Body of pancreas (tissue), 4 donors: ENCODE results near the gene ADH5. TPM values are rescaled to one million over a fixed set of nuclear protein-coding genes. Genes with fewer than 3 reads are reported as not detected.
"Not testable (repeated sequence)": the region's sequence is repeated elsewhere in the genome, so short reads cannot be mapped to it uniquely, and the experiment has no call there.

Experiments
- ATAC-seq: fragments of 150-250 bp; one replicate; pipeline ENCODE4 v1.9.1; 2016
- DNase-seq, 4 donors: peaks; one replicate each; pipeline ENCODE4 v3.0.0-alpha.2; 2019
- H3K27ac ChIP-seq, 4 donors: fragments of 200-600 bp; sonication (generic); 1 replicate in 3 of 4; 2 replicates in 1 of 4; pipeline versions ENCODE4 v1.5.1 to v1.6.1; 2016 to 2019; ENCODE audit warnings: mild to moderate bottlenecking in 1 of 4, mixed read lengths in 1 of 4, moderate library complexity in 1 of 4
- H3K27me3 ChIP-seq, 2 donors: fragments of 200-600 bp; sonication (generic); one replicate each; pipeline ENCODE4 v1.6.0; 2016; ENCODE audit warnings: mild to moderate bottlenecking in 1 of 2
- H3K36me3 ChIP-seq, 2 donors: fragments of 200-600 bp; sonication (generic); replicated peaks in 1 of 2; 2 replicates each; pipeline ENCODE4 v1.5.1; 2016; ENCODE audit warnings: low read depth in 2 of 2; ENCODE audit not compliant: insufficient read depth in 1 of 2
- H3K4me1 ChIP-seq: fragments of 200-600 bp; sonication (generic); one replicate; pipeline ENCODE4 v1.6.0; 2016
- H3K4me3 ChIP-seq, 2 donors: fragments of 200-600 bp; sonication (generic); 1 replicate in 1 of 2; 2 replicates in 1 of 2; pipeline ENCODE4 v1.5.1; 2016 to 2019
- H3K9me3 ChIP-seq, 3 donors: fragments of 200-600 bp; sonication (generic); 1 replicate in 2 of 3; 2 replicates in 1 of 3; pipeline ENCODE4 v1.5.1; 2016
- POLR2A ChIP-seq, 3 donors: fragments of 450-650 bp; IDR thresholded peaks; one replicate each; pipeline ENCODE4 v1.6.1; 2016; ENCODE audit warnings: antibody characterized with exemption in 3 of 3, mild to moderate bottlenecking in 2 of 3
- WGBS, 2 donors: methylation state at CpG; one replicate each; pipeline ENCODE4 v1.1.5; 2017; 5-methylcytosine and 5-hydroxymethylcytosine counted together
- intact Hi-C: fragments of 100-400 bp; cut with DNase I; formaldehyde crosslinking; loops from one replicate; pipeline ENCODE4 v1.15.1; 2023
- total RNA-seq, 2 donors: library from RNA; depleted of rRNA; stranded (reverse); fragments of >200 nt; gene quantifications; one replicate each; pipeline ENCODE4 v1.1.0, GENCODE V29; 2016
- TF ChIP-seq, protein P1 (sequence below), 7 experiments: fragments of 450-650 bp in 4 of 7; fragments of 200-600 bp in 3 of 7; sonication (generic) in 3 of 7; IDR thresholded peaks; one replicate each; pipeline ENCODE4 v1.5.1; 2016 to 2019; ENCODE audit warnings: antibody characterized with exemption in 7 of 7

Gene ADH5
- total RNA-seq, 2 donors from 2014 or later = 30.0 to 63.3 TPM

DNA sequence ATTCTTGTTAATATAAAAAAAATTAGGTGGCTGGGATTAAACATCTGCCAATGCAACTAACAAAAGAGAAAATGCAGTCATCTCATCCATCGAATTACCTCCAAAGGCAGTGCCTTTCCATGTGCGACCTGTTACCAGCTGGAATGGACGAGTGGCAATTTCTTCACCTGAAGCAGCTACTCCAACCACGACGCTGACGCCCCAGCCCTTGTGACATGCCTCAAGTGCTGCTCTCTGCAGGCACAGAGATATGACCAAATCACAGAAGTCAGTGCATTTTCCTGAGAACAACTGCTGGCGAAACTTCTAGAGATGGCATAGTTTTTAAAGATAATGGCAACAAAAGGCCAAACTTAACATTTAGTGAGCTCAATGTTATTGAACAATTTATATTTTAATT is 13.8 kb downstream of the ADH5 start:
- TF ChIP-seq POLR2A (IDR thresholded peaks at IDR 0.05) = no peak
- TF ChIP-seq, protein P1, sequence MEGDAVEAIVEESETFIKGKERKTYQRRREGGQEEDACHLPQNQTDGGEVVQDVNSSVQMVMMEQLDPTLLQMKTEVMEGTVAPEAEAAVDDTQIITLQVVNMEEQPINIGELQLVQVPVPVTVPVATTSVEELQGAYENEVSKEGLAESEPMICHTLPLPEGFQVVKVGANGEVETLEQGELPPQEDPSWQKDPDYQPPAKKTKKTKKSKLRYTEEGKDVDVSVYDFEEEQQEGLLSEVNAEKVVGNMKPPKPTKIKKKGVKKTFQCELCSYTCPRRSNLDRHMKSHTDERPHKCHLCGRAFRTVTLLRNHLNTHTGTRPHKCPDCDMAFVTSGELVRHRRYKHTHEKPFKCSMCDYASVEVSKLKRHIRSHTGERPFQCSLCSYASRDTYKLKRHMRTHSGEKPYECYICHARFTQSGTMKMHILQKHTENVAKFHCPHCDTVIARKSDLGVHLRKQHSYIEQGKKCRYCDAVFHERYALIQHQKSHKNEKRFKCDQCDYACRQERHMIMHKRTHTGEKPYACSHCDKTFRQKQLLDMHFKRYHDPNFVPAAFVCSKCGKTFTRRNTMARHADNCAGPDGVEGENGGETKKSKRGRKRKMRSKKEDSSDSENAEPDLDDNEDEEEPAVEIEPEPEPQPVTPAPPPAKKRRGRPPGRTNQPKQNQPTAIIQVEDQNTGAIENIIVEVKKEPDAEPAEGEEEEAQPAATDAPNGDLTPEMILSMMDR (IDR thresholded peaks at IDR 0.05) = no peak
- Histone ChIP-seq H3K27ac (no peak overlapping the region), H3K36me3 (peaks cover 0 to 23% of the 10 kb centered on the region in 2 donors), H3K4me1 (no peaks in the 10 kb centered on the region), H3K9me3 (no peaks in the 10 kb centered on the region), H3K27me3 (no peaks in the 10 kb centered on the region), H3K4me3 (no peak overlapping the region)
- ATAC-seq (no peak), DNase-seq (no peak)
- intact Hi-C loops = no loop called here
- 91% methylated on average over 7 of the region's 7 CpGs for WGBS, 2 donors

DNA sequence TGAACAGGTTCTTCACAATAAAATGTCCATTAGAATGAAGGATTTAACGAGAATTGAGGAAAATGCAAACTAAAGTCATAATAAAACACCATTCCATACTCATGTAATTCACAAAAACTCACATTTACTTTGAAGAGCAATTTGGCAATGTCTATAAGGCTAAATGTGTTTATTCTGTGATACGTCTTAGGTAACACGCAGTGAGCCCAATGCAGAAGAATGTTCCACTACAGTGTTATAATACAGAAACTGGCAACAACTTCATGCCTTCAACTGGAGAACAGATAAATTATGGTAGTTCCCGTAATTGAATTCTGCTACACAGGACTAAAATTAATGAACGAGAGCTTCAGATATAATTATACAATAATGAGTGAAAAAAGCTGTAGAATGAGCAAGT is 17.4 kb downstream of the ADH5 start:
- no peaks in the 10 kb centered on the region for H3K4me1 ChIP-seq
- H3K27ac ChIP-seq = no peak overlapping the region
- H3K27me3 ChIP-seq = no peaks in the 10 kb centered on the region
- peaks cover 0 to 18% of the 10 kb centered on the region in 2 donors for H3K36me3 ChIP-seq
- H3K4me3 ChIP-seq = no peak overlapping the region
- intact Hi-C loops = no loop called here
- DNase-seq (no peak), ATAC-seq (no peak)
- WGBS, 2 donors = 86 to 88% methylated on average over 5 of the region's 5 CpGs
- TF ChIP-seq POLR2A (IDR thresholded peaks at IDR 0.05) = no peak
- TF ChIP-seq, protein P1 (IDR thresholded peaks at IDR 0.05) = no peak
- H3K9me3 ChIP-seq = no peaks in the 10 kb centered on the region

DNA sequence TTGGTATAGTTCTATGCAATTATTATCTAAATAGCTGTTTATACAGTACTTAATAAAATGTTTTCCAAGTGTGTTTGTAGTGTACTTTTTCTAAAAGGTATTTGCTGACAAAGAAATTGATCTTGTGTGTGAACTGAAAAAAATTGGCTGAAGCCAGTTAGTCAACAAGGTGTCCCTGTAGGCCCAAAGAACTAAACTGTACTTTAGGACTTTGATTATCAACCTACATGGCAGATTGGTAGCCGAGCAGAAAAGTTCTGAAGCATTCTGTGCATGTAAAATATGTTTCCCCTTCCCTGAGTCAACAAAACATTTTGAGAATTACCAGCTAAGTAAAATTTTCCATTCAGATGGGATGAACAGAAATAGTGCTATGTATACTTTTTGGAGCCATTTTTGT is 21.0 kb downstream of the ADH5 start:
- no peak overlapping the region for H3K4me3 ChIP-seq
- H3K27ac ChIP-seq = no peak overlapping the region
- intact Hi-C loops = no loop called here
- H3K36me3 ChIP-seq = peaks cover 0 to 10% of the 10 kb centered on the region in 2 donors
- H3K9me3 ChIP-seq = no peaks in the 10 kb centered on the region
- TF ChIP-seq POLR2A (IDR thresholded peaks at IDR 0.05) = no peak
- TF ChIP-seq, protein P1 (IDR thresholded peaks at IDR 0.05) = no peak
- H3K4me1 ChIP-seq = no peaks in the 10 kb centered on the region
- 40 to 48% methylated on average over 1 of the region's 1 CpG for WGBS, 2 donors
- ATAC-seq (no peak), DNase-seq (no peak)
- H3K27me3 ChIP-seq = no peaks in the 10 kb centered on the region

DNA sequence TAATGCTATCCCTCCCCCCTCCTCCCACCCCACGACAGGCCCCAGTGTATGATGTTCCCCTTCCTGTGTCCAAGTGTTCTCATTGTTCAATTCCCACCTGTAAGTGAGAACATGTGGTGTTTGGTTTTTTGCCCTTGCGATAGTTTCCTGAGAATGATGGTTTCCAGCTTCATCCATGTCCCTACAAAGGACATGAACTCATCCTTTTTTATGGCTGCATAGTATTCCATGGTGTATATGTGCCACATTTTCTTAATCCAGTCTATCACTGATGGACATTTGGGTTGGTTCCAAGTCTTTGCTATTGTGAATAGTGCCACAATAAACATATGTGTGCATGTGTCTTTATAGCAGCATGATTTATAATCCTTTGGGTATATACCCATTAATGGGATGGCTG is 23.1 kb downstream of the ADH5 start:
- ATAC-seq, H3K4me1 ChIP-seq, H3K27me3 ChIP-seq, H3K4me3 ChIP-seq, intact Hi-C loops, H3K9me3 ChIP-seq, H3K27ac ChIP-seq, DNase-seq, H3K36me3 ChIP-seq: not testable (repeated sequence)
- WGBS, 2 donors = 95% methylated on average over 2 of the region's 2 CpGs

DNA sequence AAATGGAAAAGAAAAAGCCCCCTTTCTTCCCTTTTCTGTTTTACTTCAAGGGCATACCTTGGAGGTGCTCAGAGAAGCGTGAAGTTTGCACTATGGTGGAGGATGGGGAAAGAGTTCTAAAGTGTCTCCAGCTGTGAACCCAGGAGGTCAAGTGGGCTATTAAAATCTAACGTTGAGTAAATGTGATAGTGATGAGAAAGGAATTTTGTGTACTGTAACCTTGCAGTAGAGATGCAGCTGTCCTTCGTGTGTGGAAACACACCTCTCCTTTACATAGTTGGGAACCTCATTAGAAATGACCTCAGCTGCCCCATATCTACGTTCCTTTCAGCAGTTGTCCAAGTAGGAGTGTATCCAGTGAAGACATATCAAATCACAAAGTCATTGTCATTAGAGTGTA is 26.5 kb downstream of the ADH5 start:
- intact Hi-C loops = no loop called here
- ATAC-seq = no peak
- no peak overlapping the region for H3K4me3 ChIP-seq
- TF ChIP-seq, protein P1 (IDR thresholded peaks at IDR 0.05) = no peak
- TF ChIP-seq POLR2A (IDR thresholded peaks at IDR 0.05) = no peak
- 59 to 66% methylated on average over 4 of the region's 4 CpGs for WGBS, 2 donors
- no peaks in the 10 kb centered on the region for H3K27me3 ChIP-seq
- no peak overlapping the region for H3K27ac ChIP-seq
- no peaks in the 10 kb centered on the region for H3K4me1 ChIP-seq
- no peaks in the 10 kb centered on the region for H3K9me3 ChIP-seq
- no peak for DNase-seq
- peaks cover 0 to 5% of the 10 kb centered on the region in 2 donors for H3K36me3 ChIP-seq
